Activated gamma-delta T cell treated with Interleukin-2 at 50 U/mL for 16 hours (primary cell): ENCODE data around the gene CYB561A3.
A peak's percentile ranks its signal among the peaks of the same experiment; 100 is the strongest.
"Not testable (repeated sequence)": the region's sequence is repeated elsewhere in the genome, so short reads cannot be mapped to it uniquely, and the experiment has no call there.

ENCODE experiments used
- DNase-seq: peaks from one replicate; pipeline ENCODE4 v3.0.0-alpha.2; 2020

Gene CYB561A3

GRCh38 chr11:61361741-61362541 is at the start of gene CYB561A3, which contains the start of gene TMEM138:
Gene CYB561A3, minus strand, starts transcription at chr11:61361882. Its CDS starts 5,169 bp downstream, at chr11:61356713.
Gene TMEM138, plus strand, starts transcription at chr11:61362374. Its CDS starts 2,017 bp downstream, at chr11:61364391.
- DNase-seq, result peak; percentile 85

GRCh38 chr11:61406991-61407728 is 45.5 kb upstream of the CYB561A3 start:
- DNase-seq, result no peak

- DNase-seq, result no peak
Measured at GRCh38 chr11:61406067-61406466, 44.4 kb upstream of the CYB561A3 start.

- DNase-seq, result no peak
Measured at GRCh38 chr11:61404641-61405040, 43.0 kb upstream of the CYB561A3 start.

GRCh38 chr11:61404103-61404502 is 42.4 kb upstream of the CYB561A3 start:
- no peak for DNase-seq

GRCh38 chr11:61403658-61404057 is 42.0 kb upstream of the CYB561A3 start:
- DNase-seq, result no peak

- no peak for DNase-seq
Measured at GRCh38 chr11:61401573-61401972, 39.9 kb upstream of the CYB561A3 start.

- no peak for DNase-seq
Measured at GRCh38 chr11:61401173-61401572, 39.5 kb upstream of the CYB561A3 start.

GRCh38 chr11:61392981-61393595 is 31.4 kb upstream of the CYB561A3 start:
- peak; percentile 6 for DNase-seq

- no peak for DNase-seq
Measured at GRCh38 chr11:61390161-61390560, 28.5 kb upstream of the CYB561A3 start.

GRCh38 chr11:61384271-61385242 is 22.9 kb upstream of the CYB561A3 start:
- DNase-seq, result no peak

GRCh38 chr11:61383859-61384258 is 22.2 kb upstream of the CYB561A3 start:
- DNase-seq, result not testable (repeated sequence)

GRCh38 chr11:61380884-61381283 is 19.2 kb upstream of the CYB561A3 start:
- no peak for DNase-seq

GRCh38 chr11:61378713-61379313 is 17.1 kb upstream of the CYB561A3 start:
- DNase-seq, result no peak

GRCh38 chr11:61377461-61378160 is 15.9 kb upstream of the CYB561A3 start:
- DNase-seq, result no peak

GRCh38 chr11:61375761-61376108 is 14.1 kb upstream of the CYB561A3 start:
- DNase-seq, result no peak

- no peak for DNase-seq
Measured at GRCh38 chr11:61372659-61373420, 11.2 kb upstream of the CYB561A3 start.

- no peak for DNase-seq
Measured at GRCh38 chr11:61370349-61371005, 8.8 kb upstream of the CYB561A3 start.

- no peak for DNase-seq
Measured at GRCh38 chr11:61369372-61370348, 8.0 kb upstream of the CYB561A3 start.
